NB4 (cell line): ENCODE results near the gene DTNBP1.
A peak's percentile ranks its signal among the peaks of the same experiment; 100 is the strongest.

Source experiments
- DNase-seq: peaks from one replicate; pipeline ENCODE4 v3.0.0; 2010; ENCODE audit warnings: low read depth
- H3K4me3 ChIP-seq: one replicate; pipeline ENCODE4 v1.5.1; 2011; ENCODE audit warnings: mild to moderate bottlenecking, low read depth, low read length, moderate library complexity
- MYC ChIP-seq: IDR thresholded peaks from 2 replicates; pipeline ENCODE4 v1.6.1; 2011; ENCODE audit warnings: low read depth, low read length
- POLR2A ChIP-seq: IDR thresholded peaks from 2 replicates; pipeline ENCODE4 v1.6.1; 2011; ENCODE audit warnings: mild to moderate bottlenecking; ENCODE audit not compliant: insufficient read length; ENCODE audit errors: extremely low read depth
- TF ChIP-seq, protein P1 (sequence below): IDR thresholded peaks from one replicate; pipeline ENCODE4 v1.5.1; 2012; ENCODE audit warnings: low read depth, low read length
- TF ChIP-seq, protein P2 (sequence below): IDR thresholded peaks from 2 replicates; pipeline ENCODE4 v1.6.1; 2011; ENCODE audit warnings: low read depth, low read length

Gene DTNBP1

DNA sequence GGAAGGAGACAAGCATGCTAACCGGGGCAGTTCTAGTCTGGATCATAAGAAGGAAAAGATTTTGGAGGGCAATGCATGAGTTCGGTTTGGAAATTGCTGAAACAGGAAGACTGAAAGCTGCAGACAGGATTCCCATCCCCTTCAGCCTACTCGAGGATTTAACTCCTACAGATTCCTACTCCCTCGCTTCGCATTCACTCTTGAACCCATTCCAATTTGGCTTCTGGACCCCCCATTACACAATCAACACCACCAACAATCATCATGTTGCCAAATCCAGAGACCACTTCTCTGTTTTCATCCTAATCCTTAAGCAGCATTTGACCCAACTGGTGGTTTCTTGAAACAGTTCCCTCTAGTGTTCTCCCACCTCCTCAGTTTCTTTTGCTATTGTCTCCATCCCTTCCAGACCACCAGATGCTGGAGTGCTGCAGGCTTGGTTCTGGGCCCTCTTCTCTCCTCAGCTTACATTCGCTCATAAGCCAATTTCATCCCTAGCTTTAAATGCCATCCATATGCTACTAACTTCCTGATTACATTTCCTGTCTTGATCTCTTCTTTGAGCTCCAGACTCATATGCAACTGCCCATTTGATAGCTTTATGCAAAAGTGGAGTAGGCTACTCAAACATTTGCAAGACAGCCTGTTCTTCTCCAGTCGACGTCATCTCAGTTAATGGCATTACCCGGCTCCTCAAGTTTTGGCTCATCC is 66.5 kb downstream of the DTNBP1 start:
- no peak overlapping the region for H3K4me3 ChIP-seq
- peak; percentile 59 for DNase-seq
- TF ChIP-seq POLR2A (no peak), MYC (no peak)
- TF ChIP-seq, protein P1, sequence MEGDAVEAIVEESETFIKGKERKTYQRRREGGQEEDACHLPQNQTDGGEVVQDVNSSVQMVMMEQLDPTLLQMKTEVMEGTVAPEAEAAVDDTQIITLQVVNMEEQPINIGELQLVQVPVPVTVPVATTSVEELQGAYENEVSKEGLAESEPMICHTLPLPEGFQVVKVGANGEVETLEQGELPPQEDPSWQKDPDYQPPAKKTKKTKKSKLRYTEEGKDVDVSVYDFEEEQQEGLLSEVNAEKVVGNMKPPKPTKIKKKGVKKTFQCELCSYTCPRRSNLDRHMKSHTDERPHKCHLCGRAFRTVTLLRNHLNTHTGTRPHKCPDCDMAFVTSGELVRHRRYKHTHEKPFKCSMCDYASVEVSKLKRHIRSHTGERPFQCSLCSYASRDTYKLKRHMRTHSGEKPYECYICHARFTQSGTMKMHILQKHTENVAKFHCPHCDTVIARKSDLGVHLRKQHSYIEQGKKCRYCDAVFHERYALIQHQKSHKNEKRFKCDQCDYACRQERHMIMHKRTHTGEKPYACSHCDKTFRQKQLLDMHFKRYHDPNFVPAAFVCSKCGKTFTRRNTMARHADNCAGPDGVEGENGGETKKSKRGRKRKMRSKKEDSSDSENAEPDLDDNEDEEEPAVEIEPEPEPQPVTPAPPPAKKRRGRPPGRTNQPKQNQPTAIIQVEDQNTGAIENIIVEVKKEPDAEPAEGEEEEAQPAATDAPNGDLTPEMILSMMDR, result no peak
- TF ChIP-seq, protein P2, sequence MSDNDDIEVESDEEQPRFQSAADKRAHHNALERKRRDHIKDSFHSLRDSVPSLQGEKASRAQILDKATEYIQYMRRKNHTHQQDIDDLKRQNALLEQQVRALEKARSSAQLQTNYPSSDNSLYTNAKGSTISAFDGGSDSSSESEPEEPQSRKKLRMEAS, result no peak

DNA sequence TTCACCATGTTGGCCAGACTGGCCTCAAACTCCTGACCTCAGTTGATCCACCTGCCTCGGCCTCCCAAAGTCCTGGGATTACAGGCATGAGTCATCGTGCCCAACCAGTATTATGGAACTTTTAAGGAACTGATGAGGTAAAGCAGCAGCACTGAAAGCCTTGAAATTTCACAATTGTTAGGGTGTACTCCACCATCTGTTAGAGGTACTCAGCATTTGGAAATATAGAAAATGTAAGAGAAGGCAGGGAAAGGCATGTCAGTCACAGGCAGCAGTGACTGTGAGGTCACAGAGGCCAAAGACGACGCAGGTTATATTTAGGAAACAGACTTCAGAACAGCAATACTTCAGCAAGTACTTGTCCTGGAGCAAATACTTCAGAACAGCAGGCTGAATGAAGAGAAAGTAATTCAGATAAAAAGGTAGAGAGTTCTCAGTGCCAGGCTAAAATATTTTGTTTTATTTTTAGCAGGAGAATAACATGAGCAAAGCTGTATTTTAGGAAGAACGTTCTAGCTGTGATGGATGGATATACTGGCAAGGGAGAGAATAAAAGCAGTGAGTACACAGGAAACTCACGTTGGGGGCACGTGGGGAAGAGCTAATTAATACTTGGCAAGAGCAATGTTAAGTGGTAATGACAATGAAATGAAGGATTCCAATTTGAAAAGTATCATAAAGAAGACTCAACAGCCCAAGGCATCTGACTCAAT is 67.2 kb downstream of the DTNBP1 start:
- TF ChIP-seq, protein P1, result no peak
- TF ChIP-seq, protein P2, result no peak
- TF ChIP-seq POLR2A, result no peak
- TF ChIP-seq MYC, result no peak
- peak; percentile 58 for DNase-seq
- H3K4me3 ChIP-seq, result no peak overlapping the region

DNA sequence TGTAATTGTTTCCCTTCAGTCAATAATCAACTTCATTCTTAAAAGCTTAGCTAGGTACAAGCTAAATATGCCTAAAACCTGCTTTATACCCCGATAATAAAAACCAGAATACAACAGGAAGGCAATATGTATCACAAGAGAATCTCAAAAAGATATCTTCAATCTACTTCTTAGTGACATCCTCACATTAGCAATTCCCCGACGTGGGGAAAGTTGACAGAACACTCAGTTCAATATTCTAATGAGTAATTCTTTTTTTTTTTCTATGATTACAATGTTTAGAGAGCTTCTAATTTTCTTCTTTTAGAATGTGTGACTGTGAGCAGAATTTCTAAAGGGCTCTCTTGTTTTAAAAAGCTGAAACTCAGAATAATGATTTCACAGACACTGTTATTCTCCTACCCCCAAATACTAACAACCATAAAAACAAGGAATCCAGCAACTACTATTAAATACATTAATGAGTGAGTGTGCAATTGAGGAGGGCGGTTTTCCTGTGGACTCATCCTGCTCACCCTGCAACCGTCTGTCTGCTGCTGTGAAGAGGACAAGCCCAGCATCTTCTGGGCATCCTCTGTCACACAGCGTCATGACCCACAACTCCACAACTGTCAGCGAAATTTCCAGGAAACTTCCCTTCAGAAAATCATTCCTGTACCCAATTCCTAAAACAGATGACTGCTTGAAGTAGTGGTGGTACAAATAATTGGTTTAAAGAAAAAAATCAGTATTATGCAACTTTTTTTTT is 68.1 kb downstream of the DTNBP1 start:
- H3K4me3 ChIP-seq, result no peak overlapping the region
- TF ChIP-seq, protein P2, result no peak
- TF ChIP-seq MYC, result no peak
- no peak for TF ChIP-seq POLR2A
- TF ChIP-seq, protein P1, result no peak
- DNase-seq, result no peak

DNA sequence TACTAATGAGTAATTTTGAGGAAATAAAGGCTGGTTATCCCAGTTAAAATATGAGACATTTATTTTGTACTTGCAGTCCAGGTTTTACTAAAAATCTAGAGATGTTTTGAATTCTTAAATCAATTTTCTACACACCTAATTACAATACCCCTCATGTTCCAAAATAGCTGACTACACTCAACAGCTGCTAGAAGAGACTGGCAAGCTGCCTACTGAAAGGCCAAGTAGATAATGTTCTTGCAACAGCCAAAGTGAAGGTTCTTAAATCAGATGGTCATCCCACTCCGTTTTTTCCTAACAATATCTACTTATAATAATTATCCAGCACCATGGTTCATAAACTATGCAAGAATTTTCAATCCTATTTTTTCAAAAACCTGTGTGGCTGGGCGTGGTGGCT is 69.0 kb downstream of the DTNBP1 start:
- DNase-seq, result no peak
- TF ChIP-seq, protein P1, result no peak
- TF ChIP-seq, protein P2, result no peak
- TF ChIP-seq POLR2A (no peak), MYC (no peak)
- H3K4me3 ChIP-seq, result no peak overlapping the region

DNA sequence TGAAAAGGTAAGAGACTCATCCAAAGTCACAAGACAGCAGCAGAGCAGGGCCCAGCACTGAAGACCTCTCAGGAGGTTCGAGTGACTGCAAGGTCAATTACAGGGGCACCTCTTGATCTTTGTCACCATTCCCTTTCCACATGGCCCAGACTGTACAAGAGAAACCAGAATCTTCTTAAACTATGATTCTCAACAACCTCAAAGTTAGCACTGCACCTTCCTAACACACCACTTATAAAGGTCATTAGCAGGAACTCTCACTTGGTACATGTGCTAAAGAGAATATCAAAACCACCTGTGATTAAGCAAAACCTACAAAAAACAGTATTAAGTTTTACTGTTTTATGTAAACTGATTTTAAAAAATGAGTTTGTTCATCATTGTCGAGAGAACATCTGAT is 70.2 kb downstream of the DTNBP1 start:
- TF ChIP-seq MYC (no peak), POLR2A (no peak)
- TF ChIP-seq, protein P2, result no peak
- TF ChIP-seq, protein P1, result no peak
- no peak overlapping the region for H3K4me3 ChIP-seq
- no peak for DNase-seq
